ENCODE measurements around the gene SH3BGRL. TPM values are rescaled to one million over a fixed set of nuclear protein-coding genes. Genes with fewer than 3 reads are reported as not detected.

SH3BGRL gene
- total and polyA plus RNA-seq, 7 donors: 10.0 to 17.1 (median 11.0) TPM

DNA sequence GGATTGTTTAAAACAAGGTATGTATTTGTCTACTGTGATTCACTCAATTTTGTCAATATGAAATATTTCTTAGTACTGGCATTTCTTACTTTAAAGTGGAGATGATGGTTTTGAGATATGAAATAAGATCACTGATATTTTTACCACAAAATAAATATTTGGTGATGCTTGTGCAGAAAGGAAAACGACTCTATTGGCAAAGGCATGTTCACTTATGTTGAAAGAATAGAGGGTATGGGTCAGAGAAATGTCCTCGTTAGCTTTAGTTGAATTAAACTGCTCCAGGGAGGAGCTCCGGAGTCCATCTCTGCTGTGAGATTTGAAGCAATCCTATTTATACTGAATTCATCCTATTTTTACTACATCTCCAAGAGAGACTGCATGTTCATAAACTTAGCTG lies 84.2 kb downstream of the SH3BGRL start:
- TF ChIP-seq CTCF (IDR thresholded peaks at IDR 0.05): no peak
- H3K27ac ChIP-seq: no peak overlapping the region
- no peaks in the 10 kb centered on the region for H3K9me3 ChIP-seq
- WGBS, 3 donors: 61 to 94% (median 91%) methylated on average over 3 of the region's 3 CpGs
- H3K36me3 ChIP-seq (ENCODE audit: insufficient read depth in 1 of 2, low read depth in 1 of 2): no peaks in the 10 kb centered on the region
- intact Hi-C loops (cut with DNase I): no loop called here
- no peaks in the 10 kb centered on the region for H3K27me3 ChIP-seq (ENCODE audit: insufficient read depth in 3 of 3, low read length in 2 of 3)
- no peak for DNase-seq
- ATAC-seq: no peak
- H3K4me3 ChIP-seq: no peak overlapping the region
- no peaks in the 10 kb centered on the region for H3K4me1 ChIP-seq

DNA sequence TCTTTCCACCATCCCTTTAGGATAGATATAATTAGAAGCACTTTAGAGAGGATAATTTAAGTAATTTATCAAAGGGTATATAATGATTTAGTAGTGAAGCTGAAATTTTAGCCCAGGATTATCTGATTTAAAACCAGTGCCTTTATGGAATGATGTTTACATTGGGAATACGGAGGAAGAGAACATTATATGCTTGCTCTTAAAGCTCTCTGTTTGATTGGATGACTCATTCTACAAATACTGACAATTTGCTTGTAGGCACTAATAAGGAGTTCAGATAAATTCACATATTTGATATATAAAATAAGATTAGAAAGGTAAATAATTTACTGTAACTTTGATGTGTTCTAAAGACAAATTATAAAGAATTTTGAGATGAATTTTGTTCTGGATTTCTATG lies 84.7 kb downstream of the SH3BGRL start:
- no peaks in the 10 kb centered on the region for H3K36me3 ChIP-seq (ENCODE audit: insufficient read depth in 1 of 2, low read depth in 1 of 2)
- no peak overlapping the region for H3K4me3 ChIP-seq
- WGBS, 3 donors: 81 to 98% (median 96%) methylated on average over 1 of the region's 1 CpG
- no peak overlapping the region for H3K27ac ChIP-seq
- H3K27me3 ChIP-seq (ENCODE audit: insufficient read depth in 3 of 3, low read length in 2 of 3): no peaks in the 10 kb centered on the region
- DNase-seq (no peak), ATAC-seq (no peak)
- no peaks in the 10 kb centered on the region for H3K9me3 ChIP-seq
- intact Hi-C loops (cut with DNase I): no loop called here
- no peaks in the 10 kb centered on the region for H3K4me1 ChIP-seq
- no peak for TF ChIP-seq CTCF (IDR thresholded peaks at IDR 0.05)

DNA sequence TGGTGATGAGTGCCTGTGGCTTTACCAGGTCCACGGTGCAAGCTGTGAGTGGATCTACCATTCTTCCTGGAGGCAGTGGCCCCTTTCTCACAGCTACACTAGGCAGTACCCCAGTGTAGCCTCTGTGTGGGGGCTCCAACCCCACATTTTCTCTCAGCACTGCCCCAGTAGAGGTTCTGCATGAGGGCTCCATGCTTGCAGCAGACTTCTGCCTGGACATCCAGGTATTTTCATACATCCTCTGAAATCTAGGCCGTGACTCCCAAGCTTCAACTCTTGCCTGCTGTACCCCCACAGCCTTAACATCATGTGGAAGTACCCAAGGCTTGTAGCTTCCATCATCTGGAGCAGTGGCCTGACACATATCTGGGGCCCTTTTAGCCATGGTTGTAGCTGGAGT lies 90.1 kb downstream of the SH3BGRL start:
- 78 to 100% (median 95%) methylated on average over 1 to 2 of the region's 2 CpGs for WGBS, 3 donors

DNA sequence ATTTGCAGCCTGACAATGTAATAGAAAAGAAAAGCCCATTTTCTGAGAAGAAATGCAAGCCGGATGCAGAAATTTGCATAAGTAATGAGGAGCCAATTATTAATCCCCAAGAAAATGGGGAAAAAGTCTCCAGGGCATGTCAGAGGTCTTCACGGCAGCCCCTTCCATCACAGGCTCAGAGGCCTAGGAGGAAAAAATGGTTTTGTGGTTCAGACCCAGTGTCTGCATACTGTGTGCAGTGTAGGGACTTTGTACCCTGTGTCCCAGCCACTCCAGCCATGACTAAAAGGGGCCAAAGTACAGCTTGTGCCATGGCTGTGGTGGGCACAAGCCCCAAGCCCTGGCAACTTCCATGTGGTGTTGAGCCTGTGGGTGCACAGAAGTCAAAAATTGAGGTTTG lies 92.2 kb downstream of the SH3BGRL start:
- no peak overlapping the region for H3K4me3 ChIP-seq
- no peak overlapping the region for H3K27ac ChIP-seq
- WGBS, 3 donors: 95 to 100% (median 97%) methylated on average over 2 of the region's 2 CpGs
- H3K36me3 ChIP-seq (ENCODE audit: insufficient read depth in 1 of 2, low read depth in 1 of 2): no peaks in the 10 kb centered on the region
- TF ChIP-seq CTCF (IDR thresholded peaks at IDR 0.05): no peak
- intact Hi-C loops (cut with DNase I): no loop called here
- H3K9me3 ChIP-seq: peaks cover 4% of the 10 kb centered on the region
- ATAC-seq (no peak), DNase-seq (no peak)
- no peaks in the 10 kb centered on the region for H3K4me1 ChIP-seq
- H3K27me3 ChIP-seq (ENCODE audit: insufficient read depth in 3 of 3, low read length in 2 of 3): no peaks in the 10 kb centered on the region

More for the DNA sequence above, 90.1 kb downstream of the SH3BGRL start:
- no peak for ATAC-seq
- Histone ChIP-seq H3K4me3 (no peak overlapping the region), H3K27ac (no peak overlapping the region), H3K9me3 (peaks cover 4% of the 10 kb centered on the region), H3K36me3 (ENCODE audit: insufficient read depth in 1 of 2, low read depth in 1 of 2) (no peaks in the 10 kb centered on the region), H3K4me1 (no peaks in the 10 kb centered on the region), H3K27me3 (ENCODE audit: insufficient read depth in 3 of 3, low read length in 2 of 3) (no peaks in the 10 kb centered on the region)
- intact Hi-C loops (cut with DNase I): no loop called here
- DNase-seq: no peak
- TF ChIP-seq CTCF (IDR thresholded peaks at IDR 0.05): no peak

DNA sequence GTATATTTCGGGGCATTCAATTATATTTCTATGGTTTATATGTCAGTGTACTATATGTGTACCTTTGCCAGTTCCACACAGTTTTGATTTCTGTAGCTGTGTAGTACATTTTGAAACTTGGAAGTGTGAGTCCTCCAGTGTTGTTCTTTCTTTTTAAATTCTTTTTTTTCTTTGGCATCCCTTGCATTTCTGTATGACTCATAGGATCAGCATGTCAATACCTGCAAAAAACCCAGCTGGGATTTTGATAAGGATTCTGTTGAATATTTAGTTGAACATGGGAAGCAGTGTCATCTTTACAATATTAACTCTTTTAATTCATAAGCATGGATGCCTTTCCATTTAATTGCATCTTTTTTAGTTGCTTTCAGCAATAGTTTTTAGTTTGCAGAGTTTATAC lies 100.0 kb downstream of the SH3BGRL start:
- Histone ChIP-seq H3K27ac (no peak overlapping the region), H3K4me1 (no peaks in the 10 kb centered on the region), H3K4me3 (no peak overlapping the region), H3K36me3 (ENCODE audit: insufficient read depth in 1 of 2, low read depth in 1 of 2) (no peaks in the 10 kb centered on the region), H3K27me3 (ENCODE audit: insufficient read depth in 3 of 3, low read length in 2 of 3) (no peaks in the 10 kb centered on the region), H3K9me3 (no peaks in the 10 kb centered on the region)
- DNase-seq: no peak
- ATAC-seq: no peak
- WGBS, 3 donors: 61 to 100% (median 97%) methylated on average over 1 of the region's 1 CpG
- TF ChIP-seq CTCF (IDR thresholded peaks at IDR 0.05): no peak
- intact Hi-C loops (cut with DNase I): no loop called here

All from psoas muscle (tissue), 8 donors.